Measurements from ENCODE around the gene KLC3.
A peak's percentile ranks its signal among the peaks of the same experiment; 100 is the strongest.

Gene KLC3

GRCh38 chr19:45357445-45357783 lies 16.9 kb downstream of the KLC3 start:
- no peak overlapping the region for H3K4me2 ChIP-seq (ENCODE audit: low read length, poor library complexity, severe bottlenecking)
- H3K4me1 ChIP-seq (ENCODE audit: control insufficient read depth, insufficient read depth, low read depth, low read length): no peaks in the 10 kb centered on the region
- no peak overlapping the region for H3K27ac ChIP-seq (ENCODE audit: low read length, poor library complexity, severe bottlenecking)
- H4K91ac ChIP-seq (ENCODE audit: low read length): no peak overlapping the region
- no peak overlapping the region for H3K23ac ChIP-seq (ENCODE audit: low read length in 2 of 2)
- no peak overlapping the region for H3K4ac ChIP-seq (ENCODE audit: low read depth in 1 of 2, low read length in 2 of 2)
- no peak overlapping the region for H3K14ac ChIP-seq (ENCODE audit: low read length in 2 of 2)
- H2BK5ac ChIP-seq (ENCODE audit: low read depth, low read length, poor library complexity, severe bottlenecking): no peak overlapping the region
- no peak overlapping the region for H2AK5ac ChIP-seq (ENCODE audit: low read length, severe bottlenecking)
- WGBS: 95% methylated on average over 11 of the region's 11 CpGs
- DNase-seq: no peak
- no peak overlapping the region for H2BK120ac ChIP-seq (ENCODE audit: low read depth, low read length)
- peaks cover 79 to 86% of the 10 kb centered on the region in 2 experiments for H3K36me3 ChIP-seq (ENCODE audit: control insufficient read depth in 1 of 2, insufficient read depth in 2 of 2, low read depth in 1 of 2, low read length in 2 of 2)
- H3K9ac ChIP-seq (ENCODE audit: low read length): no peak overlapping the region
- peaks cover 32% of the 10 kb centered on the region for H3K79me1 ChIP-seq (replicated peaks; ENCODE audit: low read length, poor library complexity, severe bottlenecking)
- H2BK15ac ChIP-seq (ENCODE audit: low read depth, poor library complexity, severe bottlenecking): no peak overlapping the region
- no peak overlapping the region for H4K8ac ChIP-seq (ENCODE audit: low read length)
- H3K27me3 ChIP-seq (ENCODE audit: control insufficient read depth in 1 of 2, insufficient read depth in 1 of 2, low read length in 2 of 2): no peaks in the 10 kb centered on the region
- H3K4me3 ChIP-seq (ENCODE audit: insufficient read depth in 1 of 2, low read depth in 1 of 2, low read length in 2 of 2): no peak overlapping the region
- H3K9me3 ChIP-seq (ENCODE audit: control insufficient read depth, low read length): no peaks in the 10 kb centered on the region
- no peak overlapping the region for H3K18ac ChIP-seq (ENCODE audit: low read depth in 1 of 2, low read length in 2 of 2)
- H2AFZ ChIP-seq (ENCODE audit: low read depth, low read length): no peak overlapping the region
- no peak overlapping the region for H2BK12ac ChIP-seq (ENCODE audit: low read length in 2 of 2)

GRCh38 chr19:45358213-45358792 lies 17.8 kb downstream of the KLC3 start:
- Histone ChIP-seq H3K4me2 (ENCODE audit: low read length, poor library complexity, severe bottlenecking) (no peak overlapping the region), H3K9ac (ENCODE audit: low read length) (no peak overlapping the region), H2BK15ac (ENCODE audit: low read depth, poor library complexity, severe bottlenecking) (no peak overlapping the region), H3K4ac (ENCODE audit: low read depth in 1 of 2, low read length in 2 of 2) (no peak overlapping the region), H2AK5ac (ENCODE audit: low read length, severe bottlenecking) (no peak overlapping the region), H3K18ac (ENCODE audit: low read depth in 1 of 2, low read length in 2 of 2) (no peak overlapping the region), H3K79me1 (replicated peaks; ENCODE audit: low read length, poor library complexity, severe bottlenecking) (peaks cover 36% of the 10 kb centered on the region), H3K4me1 (ENCODE audit: control insufficient read depth, insufficient read depth, low read depth, low read length) (no peaks in the 10 kb centered on the region), H3K27ac (ENCODE audit: low read length, poor library complexity, severe bottlenecking) (no peak overlapping the region), H3K36me3 (ENCODE audit: control insufficient read depth in 1 of 2, insufficient read depth in 2 of 2, low read depth in 1 of 2, low read length in 2 of 2) (peaks cover 77 to 86% of the 10 kb centered on the region in 2 experiments), H3K23ac (ENCODE audit: low read length in 2 of 2) (no peak overlapping the region), H2AFZ (ENCODE audit: low read depth, low read length) (no peak overlapping the region), H3K4me3 (ENCODE audit: insufficient read depth in 1 of 2, low read depth in 1 of 2, low read length in 2 of 2) (no peak overlapping the region), H3K14ac (ENCODE audit: low read length in 2 of 2) (no peak overlapping the region), H2BK5ac (ENCODE audit: low read depth, low read length, poor library complexity, severe bottlenecking) (no peak overlapping the region), H4K8ac (ENCODE audit: low read length) (no peak overlapping the region), H3K27me3 (ENCODE audit: control insufficient read depth in 1 of 2, insufficient read depth in 1 of 2, low read length in 2 of 2) (no peaks in the 10 kb centered on the region), H3K9me3 (ENCODE audit: control insufficient read depth, low read length) (no peaks in the 10 kb centered on the region), H4K91ac (ENCODE audit: low read length) (no peak overlapping the region), H2BK12ac (ENCODE audit: low read length in 2 of 2) (no peak overlapping the region), H2BK120ac (ENCODE audit: low read depth, low read length) (no peak overlapping the region)
- DNase-seq: no peak
- 96% methylated on average over 11 of the region's 12 CpGs for WGBS

- no peak overlapping the region for H2BK5ac ChIP-seq (ENCODE audit: low read depth, low read length, poor library complexity, severe bottlenecking)
- no peak overlapping the region for H3K18ac ChIP-seq (ENCODE audit: low read depth in 1 of 2, low read length in 2 of 2)
- H4K91ac ChIP-seq (ENCODE audit: low read length): no peak overlapping the region
- H2AFZ ChIP-seq (ENCODE audit: low read depth, low read length): no peak overlapping the region
- H3K9me3 ChIP-seq (ENCODE audit: control insufficient read depth, low read length): no peaks in the 10 kb centered on the region
- peaks cover 55 to 79% of the 10 kb centered on the region in 2 experiments for H3K36me3 ChIP-seq (ENCODE audit: control insufficient read depth in 1 of 2, insufficient read depth in 2 of 2, low read depth in 1 of 2, low read length in 2 of 2)
- H4K8ac ChIP-seq (ENCODE audit: low read length): no peak overlapping the region
- H3K14ac ChIP-seq (ENCODE audit: low read length in 2 of 2): no peak overlapping the region
- no peak overlapping the region for H2AK5ac ChIP-seq (ENCODE audit: low read length, severe bottlenecking)
- no peak overlapping the region for H3K4me3 ChIP-seq (ENCODE audit: insufficient read depth in 1 of 2, low read depth in 1 of 2, low read length in 2 of 2)
- no peak overlapping the region for H3K27ac ChIP-seq (ENCODE audit: low read length, poor library complexity, severe bottlenecking)
- 98% methylated on average over 14 of the region's 14 CpGs for WGBS
- no peak overlapping the region for H2BK12ac ChIP-seq (ENCODE audit: low read length in 2 of 2)
- H3K23ac ChIP-seq (ENCODE audit: low read length in 2 of 2): no peak overlapping the region
- no peak overlapping the region for H3K4me2 ChIP-seq (ENCODE audit: low read length, poor library complexity, severe bottlenecking)
- H2BK120ac ChIP-seq (ENCODE audit: low read depth, low read length): no peak overlapping the region
- peaks cover 46% of the 10 kb centered on the region for H3K79me1 ChIP-seq (replicated peaks; ENCODE audit: low read length, poor library complexity, severe bottlenecking)
- H3K9ac ChIP-seq (ENCODE audit: low read length): no peak overlapping the region
- H3K4me1 ChIP-seq (ENCODE audit: control insufficient read depth, insufficient read depth, low read depth, low read length): no peaks in the 10 kb centered on the region
- no peaks in the 10 kb centered on the region for H3K27me3 ChIP-seq (ENCODE audit: control insufficient read depth in 1 of 2, insufficient read depth in 1 of 2, low read length in 2 of 2)
- no peak for DNase-seq
- H3K4ac ChIP-seq (ENCODE audit: low read depth in 1 of 2, low read length in 2 of 2): no peak overlapping the region
- H2BK15ac ChIP-seq (ENCODE audit: low read depth, poor library complexity, severe bottlenecking): no peak overlapping the region
Measured at GRCh38 chr19:45361608-45362007, 21.1 kb downstream of the KLC3 start.

GRCh38 chr19:45362291-45362690 lies 21.7 kb downstream of the KLC3 start:
- no peak overlapping the region for H3K4me3 ChIP-seq (ENCODE audit: insufficient read depth in 1 of 2, low read depth in 1 of 2, low read length in 2 of 2)
- no peak overlapping the region for H3K4me2 ChIP-seq (ENCODE audit: low read length, poor library complexity, severe bottlenecking)
- 99% methylated on average over 16 of the region's 16 CpGs for WGBS

More at GRCh38 chr19:45362291-45362690, 21.7 kb downstream of the KLC3 start:
- no peak overlapping the region for H2BK12ac ChIP-seq (ENCODE audit: low read length in 2 of 2)
- H3K18ac ChIP-seq (ENCODE audit: low read depth in 1 of 2, low read length in 2 of 2): no peak overlapping the region
- no peaks in the 10 kb centered on the region for H3K4me1 ChIP-seq (ENCODE audit: control insufficient read depth, insufficient read depth, low read depth, low read length)
- no peak for DNase-seq
- no peak overlapping the region for H3K23ac ChIP-seq (ENCODE audit: low read length in 2 of 2)
- H3K4ac ChIP-seq (ENCODE audit: low read depth in 1 of 2, low read length in 2 of 2): no peak overlapping the region
- peaks cover 48 to 72% of the 10 kb centered on the region in 2 experiments for H3K36me3 ChIP-seq (ENCODE audit: control insufficient read depth in 1 of 2, insufficient read depth in 2 of 2, low read depth in 1 of 2, low read length in 2 of 2)
- no peak overlapping the region for H2BK120ac ChIP-seq (ENCODE audit: low read depth, low read length)
- H3K9ac ChIP-seq (ENCODE audit: low read length): no peak overlapping the region
- no peaks in the 10 kb centered on the region for H3K27me3 ChIP-seq (ENCODE audit: control insufficient read depth in 1 of 2, insufficient read depth in 1 of 2, low read length in 2 of 2)
- no peak overlapping the region for H2AK5ac ChIP-seq (ENCODE audit: low read length, severe bottlenecking)
- H2BK15ac ChIP-seq (ENCODE audit: low read depth, poor library complexity, severe bottlenecking): no peak overlapping the region
- no peak overlapping the region for H2BK5ac ChIP-seq (ENCODE audit: low read depth, low read length, poor library complexity, severe bottlenecking)
- no peak overlapping the region for H3K14ac ChIP-seq (ENCODE audit: low read length in 2 of 2)
- H3K27ac ChIP-seq (ENCODE audit: low read length, poor library complexity, severe bottlenecking): no peak overlapping the region
- peaks cover 41% of the 10 kb centered on the region for H3K79me1 ChIP-seq (replicated peaks; ENCODE audit: low read length, poor library complexity, severe bottlenecking)
- peak overlapping the region; percentile 7 for H4K91ac ChIP-seq (ENCODE audit: low read length)
- H2AFZ ChIP-seq (ENCODE audit: low read depth, low read length): no peak overlapping the region
- no peaks in the 10 kb centered on the region for H3K9me3 ChIP-seq (ENCODE audit: control insufficient read depth, low read length)
- H4K8ac ChIP-seq (ENCODE audit: low read length): peak overlapping the region; percentile 6
